IPS DF 4.7 (cell line): ENCODE measurements around the gene MYADML2.

Experiments
- DNase-seq: peaks from one replicate; pipeline ENCODE4 v3.0.0-alpha.2; 2013; ENCODE audit warnings: low spot score; ENCODE audit errors: extremely low read depth

The MYADML2 gene

DNA sequence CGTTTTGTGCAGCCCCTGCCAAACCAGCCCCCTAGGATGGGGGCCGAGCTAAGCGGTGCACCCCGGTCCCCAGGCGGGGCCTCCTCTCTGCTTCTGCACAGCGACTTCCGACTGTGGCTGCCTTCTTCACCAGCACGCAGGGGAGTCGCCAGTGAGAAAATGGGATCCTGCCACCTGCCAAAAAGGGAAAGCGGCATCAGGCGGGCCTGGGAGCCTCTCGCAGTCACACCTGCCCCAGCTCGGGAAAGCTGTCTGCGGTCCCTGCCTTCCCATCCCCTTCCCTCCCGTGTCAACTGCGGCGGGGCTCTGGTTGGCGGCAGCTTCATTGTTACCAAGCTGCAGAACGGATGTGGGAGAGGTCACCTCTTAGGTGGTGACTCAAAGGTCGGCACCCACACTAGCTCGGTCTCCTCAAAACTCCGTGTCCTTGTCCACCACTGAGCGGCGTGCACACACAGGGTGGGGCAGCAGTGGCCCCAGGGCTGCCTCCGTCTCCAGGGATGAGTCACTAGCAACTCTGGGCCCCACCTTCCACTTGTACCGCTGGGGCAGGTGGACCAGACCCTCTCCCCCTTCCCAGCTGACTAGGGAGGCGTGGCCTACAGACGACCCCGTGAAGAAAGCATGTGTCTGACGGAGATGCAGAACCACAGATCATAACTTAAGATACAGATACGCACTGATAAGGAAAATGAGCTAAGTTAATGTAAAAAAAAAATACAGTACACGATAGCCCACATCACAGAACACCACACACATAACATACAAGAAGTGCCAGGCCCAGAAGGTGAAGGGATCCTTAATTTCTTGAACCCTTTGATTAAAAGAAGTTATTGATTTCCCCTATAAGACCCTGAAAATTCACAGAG lies 34.4 kb downstream of the MYADML2 start:
- DNase-seq, result no peak

DNA sequence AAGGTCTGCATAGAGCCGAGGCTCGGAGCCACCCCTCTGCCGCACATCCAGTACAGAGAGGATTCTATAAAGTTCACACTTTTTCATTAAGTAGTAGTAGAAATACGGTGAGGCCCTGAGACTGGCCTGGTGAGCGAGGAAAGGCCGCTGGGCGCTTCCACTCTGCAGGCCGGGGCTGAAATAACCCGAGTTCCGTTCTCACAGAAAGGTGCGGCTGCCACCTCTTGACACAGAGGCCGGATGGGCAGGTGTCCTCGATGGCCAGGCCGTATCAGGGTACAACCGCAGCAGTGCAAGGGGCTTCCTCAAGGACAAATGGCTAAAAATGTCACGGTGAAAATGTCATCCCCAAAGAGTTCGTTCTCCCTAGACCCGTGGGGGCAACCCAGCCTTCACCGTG lies 35.1 kb downstream of the MYADML2 start:
- DNase-seq, result no peak

DNA sequence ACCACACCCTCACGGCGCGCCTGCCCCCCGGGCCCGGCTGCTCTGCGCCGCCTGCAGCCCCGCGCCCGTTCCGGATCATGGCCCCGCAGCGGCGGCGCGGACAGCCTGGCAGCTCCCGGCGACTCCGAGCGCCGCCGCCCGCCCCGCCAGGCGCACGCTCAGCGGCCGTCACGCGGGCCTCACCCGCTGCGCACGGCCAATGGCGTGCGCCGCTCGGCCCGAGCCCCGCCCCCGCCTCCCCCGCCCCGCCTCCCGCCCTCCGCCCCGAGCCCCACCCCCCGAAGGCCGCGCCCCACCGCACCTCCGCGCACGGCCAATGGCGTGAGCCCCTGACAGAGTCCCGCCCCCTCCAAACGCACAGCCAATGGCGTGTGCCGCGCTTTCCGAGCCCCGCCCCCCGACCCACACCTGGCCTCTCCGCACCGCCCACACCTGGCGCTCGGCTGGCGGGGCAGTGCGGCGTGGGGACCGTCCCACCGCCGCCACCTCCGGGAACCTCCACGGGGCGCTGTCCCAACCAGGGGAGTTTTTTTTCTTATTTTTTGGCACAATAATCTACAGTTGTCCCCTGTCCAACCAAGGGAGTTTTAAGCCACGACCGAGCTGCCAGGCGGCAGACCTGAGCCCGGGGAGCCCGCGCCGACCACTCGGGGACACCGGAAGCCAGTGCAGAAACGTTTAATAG lies 35.6 kb downstream of the MYADML2 start, which contains the start of gene PCYT2:
PCYT2 (minus strand) TSS at position 123 of the 685 bp plus-strand sequence; CDS start at position 79, 44 bp downstream.
- DNase-seq, result no peak

DNA sequence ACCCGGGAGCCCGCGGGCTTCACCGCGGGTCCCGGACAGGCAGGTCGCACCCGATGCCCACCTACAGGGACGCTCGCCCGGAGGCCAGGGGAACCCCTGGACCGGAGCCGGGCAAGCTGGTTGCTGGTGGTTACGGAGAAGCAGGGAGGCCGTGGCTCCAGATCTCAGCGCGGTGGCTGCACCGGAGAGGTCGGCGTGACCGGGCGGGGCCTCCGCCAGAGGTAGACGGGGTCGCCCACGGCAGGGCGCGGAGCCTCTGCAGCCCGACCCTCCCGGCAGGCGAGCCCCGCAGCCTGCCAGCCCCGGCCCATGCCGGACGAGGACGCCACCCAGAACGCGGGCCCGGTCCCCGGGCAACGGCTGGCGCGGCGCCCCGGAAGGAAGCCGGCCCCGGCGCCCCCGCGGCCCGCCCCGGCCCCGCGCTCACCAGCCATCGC lies 36.2 kb downstream of the MYADML2 start:
- DNase-seq, result no peak

DNA sequence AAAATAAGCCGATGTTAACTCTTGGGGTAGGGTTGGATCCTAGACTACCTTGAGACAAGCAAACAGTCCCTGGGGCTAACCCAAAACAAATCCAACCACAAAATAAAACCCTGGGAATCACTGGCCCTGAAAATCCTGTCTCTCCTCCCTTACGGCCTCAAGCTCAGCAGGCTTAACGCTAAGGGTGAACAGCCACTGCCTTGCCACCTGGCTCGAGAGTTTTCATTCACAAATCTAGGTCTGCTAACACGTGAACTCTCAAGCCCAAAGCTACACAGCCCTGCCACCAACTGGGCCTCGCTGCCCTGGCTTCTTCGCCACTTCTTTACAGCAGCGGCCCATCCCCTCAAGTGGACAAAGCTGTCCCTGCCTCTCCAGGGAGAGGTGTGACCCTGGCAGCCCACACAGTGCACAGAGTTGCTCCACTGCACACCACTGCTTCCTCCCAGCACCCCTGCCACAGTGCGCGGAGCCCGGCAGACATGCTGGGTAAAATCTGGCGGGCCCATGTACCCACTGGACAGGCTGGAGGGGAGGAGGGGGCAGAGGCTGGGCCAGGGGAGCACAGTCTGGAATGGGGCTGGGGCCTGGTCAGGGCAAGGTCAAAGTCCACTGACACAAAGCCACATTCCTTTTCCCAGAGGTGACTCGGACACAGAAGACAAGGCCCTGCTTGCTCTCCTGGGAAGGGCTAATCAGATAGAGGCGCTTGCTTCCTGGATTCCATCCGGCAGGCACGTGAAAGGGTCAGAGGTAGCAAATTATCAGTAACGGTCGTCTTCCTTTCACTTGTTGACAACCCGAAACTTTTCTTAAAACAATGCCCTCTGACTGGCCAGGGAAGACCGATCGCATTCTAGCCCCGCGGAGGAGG lies 36.8 kb downstream of the MYADML2 start:
- DNase-seq, result no peak

DNA sequence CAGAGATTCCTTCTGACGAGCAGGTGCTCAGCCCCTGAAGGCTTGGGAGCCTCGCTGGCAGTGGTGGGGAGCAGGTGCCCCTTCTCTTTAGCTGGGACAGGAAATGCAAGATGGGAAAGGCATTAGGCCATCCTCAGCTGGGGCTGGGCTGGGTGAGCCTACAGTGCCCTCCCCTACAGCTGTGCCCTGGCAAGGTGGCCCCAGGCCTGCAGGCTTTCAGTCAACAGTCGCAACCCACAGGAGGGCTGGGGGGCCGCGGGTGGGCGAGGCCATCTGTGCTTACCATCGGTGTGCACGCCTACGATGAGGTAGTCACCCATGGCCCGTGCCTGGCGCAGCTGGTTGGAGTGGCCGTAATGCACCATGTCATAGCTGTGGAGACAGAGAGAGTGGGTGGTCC lies 37.8 kb downstream of the MYADML2 start:
- DNase-seq, result no peak

DNA sequence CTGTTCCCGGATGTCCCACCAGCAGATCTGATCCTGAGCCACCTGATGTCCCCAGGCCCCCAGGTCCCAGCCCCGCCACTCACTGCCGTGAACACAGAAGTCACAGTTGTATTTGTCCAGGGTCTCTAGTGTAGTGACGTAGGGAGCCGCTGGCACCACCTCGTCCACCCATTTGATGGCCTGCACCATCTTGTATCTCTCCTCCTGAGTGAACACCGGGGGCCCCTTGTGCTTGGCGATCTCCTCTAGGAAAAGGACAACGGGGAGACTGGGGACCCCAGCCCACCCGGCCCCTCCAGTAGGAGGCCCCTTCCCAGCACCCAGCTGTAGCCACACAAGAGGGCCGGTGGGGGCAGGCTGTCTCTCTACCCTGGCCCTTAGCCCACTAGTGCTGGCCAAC lies 38.2 kb downstream of the MYADML2 start:
- DNase-seq, result no peak

DNA sequence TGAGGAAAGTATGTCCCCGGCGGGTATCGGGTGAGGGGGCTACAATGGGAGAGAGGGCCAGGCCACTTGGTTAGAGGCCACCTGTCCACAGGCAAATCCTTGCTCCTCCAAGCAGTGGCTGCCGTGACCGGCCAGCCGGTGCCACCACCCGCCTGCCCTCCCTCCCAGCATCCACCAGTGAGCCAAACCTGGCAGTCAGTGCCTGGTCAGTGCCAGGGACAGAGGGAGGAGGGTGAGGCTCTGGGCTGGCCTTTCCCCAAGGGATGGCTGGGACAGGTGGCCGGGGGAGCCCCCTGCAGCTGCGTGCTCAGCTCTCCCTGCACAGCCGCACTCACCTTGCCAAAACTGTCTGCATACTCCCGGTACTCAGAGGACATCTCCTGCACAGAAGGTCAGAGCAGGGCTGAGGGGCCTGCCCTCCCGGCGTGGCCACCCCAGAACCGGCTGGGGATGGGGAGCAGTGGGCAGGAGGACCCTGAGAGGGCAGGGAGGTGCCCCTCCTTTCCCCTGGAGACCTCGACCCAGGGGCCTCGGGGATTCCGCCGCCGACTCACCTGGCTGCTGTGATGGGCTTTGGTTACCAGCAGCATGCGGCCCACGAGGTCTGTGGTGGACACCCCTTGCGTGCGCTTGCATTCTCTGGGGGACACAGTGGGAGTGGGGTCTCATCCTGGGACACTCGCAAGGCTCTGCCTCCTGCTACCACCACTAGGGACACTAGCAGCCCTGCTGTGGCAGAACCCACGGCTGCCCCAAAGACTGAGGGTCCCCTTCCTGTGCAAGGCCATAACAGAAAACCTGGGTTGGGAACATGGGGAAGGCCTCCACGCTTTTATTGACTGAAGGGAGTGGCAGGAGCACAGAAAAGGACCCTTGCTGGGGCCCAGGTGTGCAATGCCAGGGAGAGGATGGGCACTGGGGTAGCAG lies 39.6 kb downstream of the MYADML2 start:
- no peak for DNase-seq

DNA sequence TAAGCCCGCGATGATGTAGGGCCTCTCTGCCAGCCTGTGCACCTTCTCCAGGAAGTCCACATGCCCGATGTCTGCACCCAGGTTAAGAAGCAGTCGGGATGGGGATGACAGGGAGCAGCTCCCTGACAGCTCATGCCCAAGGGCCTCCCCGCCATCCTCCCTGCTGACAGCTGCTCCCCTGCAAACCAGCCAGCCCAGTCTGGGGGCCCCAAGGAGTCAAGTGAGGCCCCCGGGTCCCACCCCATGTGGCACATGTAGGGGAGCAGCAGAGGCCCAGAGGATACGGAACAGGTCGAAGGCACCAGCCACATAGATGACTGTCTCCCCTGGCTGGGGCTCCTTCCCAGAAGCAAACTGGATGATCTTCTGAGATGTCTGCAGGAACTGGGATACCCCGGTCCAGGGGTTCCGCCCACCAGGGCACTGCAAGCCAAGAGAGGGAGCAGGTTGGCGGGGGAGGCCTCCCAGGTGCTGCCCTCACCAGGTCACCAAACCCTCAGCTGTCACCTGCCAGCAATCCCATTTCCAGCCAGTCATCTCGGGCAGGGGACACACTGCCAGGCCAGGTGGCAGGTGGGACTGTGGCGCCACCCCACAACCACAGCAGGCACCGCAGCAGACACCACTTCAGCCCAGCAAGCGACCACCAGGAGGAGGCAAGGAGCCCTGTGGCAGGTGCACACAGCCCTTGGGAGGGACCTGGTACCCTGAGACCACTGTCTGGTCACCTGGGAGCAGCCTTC lies 40.4 kb downstream of the MYADML2 start:
- no peak for DNase-seq

DNA sequence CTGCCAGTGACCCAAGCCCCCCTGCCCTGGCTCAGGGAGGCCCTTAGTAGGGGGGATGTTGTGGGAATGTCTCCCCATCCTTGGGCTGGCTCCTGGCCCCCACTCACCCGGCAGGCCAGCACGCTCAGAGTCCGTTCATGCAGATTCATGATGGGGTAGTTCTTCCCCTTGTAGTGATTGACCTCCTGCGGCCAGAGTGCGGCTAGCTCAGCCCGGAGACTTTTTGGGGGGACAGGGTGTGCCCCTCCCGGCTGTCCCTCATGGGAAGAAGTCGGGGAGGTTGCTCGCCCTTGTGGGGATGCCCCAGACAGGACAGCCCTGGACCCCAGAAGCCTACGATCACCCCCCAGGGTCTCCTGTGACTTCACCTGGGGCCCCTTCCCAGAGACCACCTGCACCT lies 41.0 kb downstream of the MYADML2 start:
- no peak for DNase-seq

DNA sequence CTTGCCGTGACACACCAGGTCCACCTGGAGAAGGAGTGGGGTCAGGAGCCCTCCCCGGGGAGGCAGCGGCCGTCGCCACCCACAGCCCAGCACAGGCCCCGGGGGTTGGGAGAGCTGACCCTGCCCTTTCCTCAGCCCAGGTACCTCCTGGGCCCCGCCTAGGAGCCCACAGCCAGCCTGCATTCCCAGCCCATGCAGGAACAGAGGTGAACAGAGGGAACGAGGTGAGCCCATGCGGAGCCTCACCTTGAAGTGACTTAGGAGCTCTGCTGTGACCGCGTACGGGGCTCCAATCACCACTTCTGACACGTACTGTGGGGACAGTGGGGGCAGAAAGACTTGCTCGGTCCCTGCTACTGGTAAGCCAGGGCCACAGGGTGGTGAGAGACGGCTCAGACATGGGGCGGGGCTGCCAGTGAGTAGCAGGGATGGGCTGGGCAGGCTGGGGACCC lies 41.6 kb downstream of the MYADML2 start:
- DNase-seq, result no peak

DNA sequence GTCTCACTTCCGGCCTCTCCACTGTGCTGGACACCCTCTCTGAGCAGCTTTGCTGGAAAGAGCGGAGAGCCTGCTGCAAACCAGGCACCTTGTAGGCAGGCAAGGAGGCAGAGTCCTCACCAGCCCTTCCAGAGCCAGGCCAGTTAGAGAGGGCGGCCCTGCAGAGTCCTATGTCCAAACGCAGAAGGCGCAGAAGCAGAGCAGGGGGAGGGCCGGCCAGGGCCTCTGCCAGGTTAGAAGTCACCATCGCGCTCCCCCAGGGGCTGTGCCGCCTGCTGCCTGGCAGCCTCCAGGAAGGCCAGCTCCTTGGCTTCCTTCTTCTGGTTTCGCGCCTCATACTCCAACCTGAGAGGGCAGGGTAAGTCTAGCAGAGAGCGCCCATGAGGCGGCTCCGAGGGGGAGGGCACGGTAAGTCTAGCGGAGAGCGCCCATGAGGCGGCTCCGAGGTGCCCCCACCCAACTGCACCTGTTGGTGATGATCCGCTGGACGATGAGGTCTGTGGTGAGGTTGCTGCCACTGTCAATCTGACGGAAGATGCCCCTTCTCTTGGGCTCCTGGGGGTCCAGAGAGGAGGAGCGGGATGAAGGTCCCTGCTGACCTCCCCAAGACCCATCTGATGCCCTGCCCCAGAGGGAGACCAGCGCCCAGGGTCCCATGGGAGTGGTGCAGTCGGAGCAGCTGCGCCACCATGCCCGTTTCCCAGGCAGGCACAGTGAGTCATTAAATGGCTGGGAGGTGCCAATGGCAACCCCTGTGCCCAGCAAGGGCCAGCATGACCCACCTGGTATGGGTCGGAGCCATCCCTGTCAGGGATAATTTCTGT lies 42.2 kb downstream of the MYADML2 start:
- DNase-seq, result no peak

DNA sequence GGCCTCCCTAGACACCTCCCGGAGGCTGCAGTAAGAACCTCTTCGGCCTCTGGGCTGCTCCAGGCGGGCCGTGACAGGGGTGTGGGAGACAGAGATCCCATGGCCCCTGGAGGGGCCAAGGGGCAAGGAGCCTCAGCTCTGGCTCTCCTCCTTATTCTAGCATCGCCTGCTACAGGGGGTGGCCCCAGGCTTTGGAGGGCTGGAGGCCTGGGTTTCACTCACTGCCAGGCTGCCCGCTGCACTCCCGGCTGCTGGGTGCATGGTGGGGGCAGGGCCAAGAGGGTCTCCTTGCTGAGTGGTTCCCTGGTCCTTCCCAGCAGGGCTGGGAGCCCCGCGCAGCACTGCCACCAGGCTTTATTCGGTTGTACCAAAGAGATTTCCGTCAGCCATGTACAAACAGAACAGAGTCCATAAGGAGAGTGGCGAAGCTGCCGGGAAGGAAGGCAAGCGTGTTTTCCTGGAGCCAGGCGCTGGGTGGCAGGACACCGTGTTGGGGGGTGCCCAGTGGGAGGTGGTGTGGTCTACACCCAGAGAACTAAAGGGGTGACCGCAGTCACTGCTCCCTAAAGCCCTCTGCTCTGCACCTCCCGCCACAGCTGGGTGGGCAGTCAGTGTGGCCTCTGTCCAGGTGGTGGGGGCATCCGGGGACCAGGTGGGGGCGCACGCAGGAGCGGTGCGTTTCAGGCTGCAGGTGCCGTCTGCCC lies 43.0 kb downstream of the MYADML2 start:
- no peak for DNase-seq

DNA sequence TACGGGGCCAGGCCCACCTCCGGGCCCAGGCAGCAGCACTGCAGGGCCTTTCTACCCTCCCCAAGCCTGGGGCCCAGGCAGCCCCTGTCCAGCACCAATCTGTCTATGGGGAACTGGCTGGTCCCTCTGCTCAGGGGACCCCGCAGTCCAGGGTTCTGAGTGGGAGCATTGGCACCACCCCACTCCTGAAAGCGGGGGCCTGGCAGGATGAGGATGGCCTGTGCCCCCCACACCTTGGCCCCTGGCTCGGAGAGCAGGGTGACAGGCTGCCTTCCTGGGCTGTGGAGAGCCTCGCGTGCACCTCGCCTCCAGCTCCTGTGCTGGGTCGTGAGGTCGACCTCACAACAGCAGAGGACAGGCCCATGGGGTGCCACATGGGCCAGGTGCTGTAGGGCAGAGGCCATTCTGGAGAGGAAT lies 43.6 kb downstream of the MYADML2 start:
- DNase-seq, result no peak

DNA sequence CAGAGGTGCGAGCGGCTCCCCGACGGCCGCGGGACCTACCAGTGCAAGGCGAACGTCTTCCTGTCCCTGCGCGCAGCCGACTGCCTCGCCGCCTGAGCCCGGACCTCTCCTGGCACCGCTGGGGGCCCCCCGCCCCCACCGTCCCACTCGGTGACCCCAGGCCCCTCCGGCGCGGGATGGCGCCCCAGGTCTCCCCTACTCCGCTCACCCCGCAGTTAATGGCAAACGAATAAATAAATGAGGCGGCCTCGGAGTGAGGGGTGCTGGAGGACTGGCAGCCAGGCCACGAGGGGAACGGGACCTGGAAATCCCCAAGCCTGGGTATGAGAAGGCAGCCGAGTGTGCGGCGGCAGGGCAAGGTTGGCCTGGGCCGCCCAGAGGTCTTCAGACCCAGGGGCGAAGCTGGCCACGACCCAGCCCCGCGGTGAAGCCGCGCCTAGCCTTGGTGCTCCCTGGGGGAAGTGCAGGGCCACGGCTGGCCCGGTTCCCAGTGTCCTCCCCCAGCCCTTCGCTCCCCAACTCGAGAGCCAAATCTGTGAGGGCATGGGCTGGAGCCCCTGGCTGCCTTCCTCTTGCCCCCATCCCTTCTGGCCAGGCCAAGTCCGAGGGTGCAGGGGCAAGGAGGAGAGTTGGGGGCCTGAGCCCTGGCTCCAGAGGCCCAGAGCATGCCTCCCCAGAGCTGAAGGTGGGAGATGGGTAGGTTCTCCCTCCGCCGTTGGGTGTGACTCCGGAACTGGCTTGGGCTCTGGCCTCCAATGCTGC lies 44.2 kb downstream of the MYADML2 start:
- DNase-seq, result no peak

DNA sequence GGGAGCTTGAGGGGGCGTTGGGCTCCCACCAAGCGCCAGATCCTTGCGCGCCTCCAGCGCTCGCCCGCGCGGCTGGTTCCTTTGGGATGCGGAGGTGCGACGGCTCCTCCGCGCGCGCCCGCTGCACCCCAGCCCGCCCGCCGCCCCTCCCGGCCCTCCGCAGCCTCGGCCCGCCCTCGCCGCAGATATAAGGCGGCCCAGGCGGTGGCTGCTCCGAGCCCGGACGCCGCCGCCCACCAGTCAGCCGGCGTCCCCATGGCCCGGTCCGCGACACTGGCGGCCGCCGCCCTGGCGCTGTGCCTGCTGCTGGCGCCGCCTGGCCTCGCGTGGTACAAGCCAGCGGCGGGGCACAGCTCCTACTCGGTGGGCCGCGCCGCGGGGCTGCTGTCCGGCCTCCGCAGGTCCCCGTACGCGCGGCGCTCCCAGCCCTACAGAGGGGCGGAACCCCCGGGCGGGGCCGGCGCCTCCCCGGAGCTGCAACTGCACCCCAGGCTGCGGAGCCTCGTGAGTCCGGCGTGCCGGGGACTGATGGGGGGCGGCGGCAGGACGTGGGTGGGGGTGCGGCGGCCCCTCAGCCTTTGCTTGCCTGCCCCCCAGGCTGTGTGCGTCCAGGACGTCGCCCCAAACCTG lies 44.9 kb downstream of the MYADML2 start, which contains the start of gene NPB:
NPB (plus strand) TSS at position 216 of the 630 bp plus-strand sequence; CDS start at position 256, 40 bp downstream.
- DNase-seq, result no peak
